Aorta (tissue), 5 donors: ENCODE results near the gene NPHP4. TPM values are rescaled to one million over a fixed set of nuclear protein-coding genes. Genes with fewer than 3 reads are reported as not detected.

Experiments
- ATAC-seq: fragments of 200-7000 bp; cut with Tn5 transposase; one replicate; pipeline ENCODE4 v1.9.1; 2022; ENCODE audit warnings: moderate library complexity; ENCODE audit not compliant: low FRiP score
- DNase-seq, 2 donors: peaks; one replicate each; pipeline ENCODE4 v3.0.0-alpha.2; 2020
- H3K27ac ChIP-seq, 2 donors: one replicate each; pipeline ENCODE4 v1.5.1; 2013; ENCODE audit warnings: low read length in 2 of 2, mild to moderate bottlenecking in 2 of 2, moderate library complexity in 2 of 2, control low read depth in 1 of 2, inconsistent platforms in 1 of 2, low read depth in 1 of 2
- H3K27me3 ChIP-seq, 2 donors: one replicate each; pipeline ENCODE4 v1.6.1; 2013; ENCODE audit warnings: control low read depth in 1 of 2, low read length in 1 of 2, mild to moderate bottlenecking in 1 of 2, moderate library complexity in 1 of 2; ENCODE audit not compliant: insufficient read depth in 2 of 2, control insufficient read depth in 1 of 2
- H3K36me3 ChIP-seq, 2 donors: one replicate each; pipeline ENCODE4 v1.6.1; 2013; ENCODE audit warnings: control low read depth in 1 of 2, low read length in 1 of 2, mild to moderate bottlenecking in 1 of 2; ENCODE audit not compliant: insufficient read depth in 2 of 2, control insufficient read depth in 1 of 2
- H3K4me1 ChIP-seq, 2 donors: one replicate each; pipeline ENCODE4 v1.6.1; 2013; ENCODE audit warnings: low read length in 2 of 2, control low read depth in 1 of 2, mild to moderate bottlenecking in 1 of 2, moderate library complexity in 1 of 2; ENCODE audit not compliant: insufficient read depth in 2 of 2, control insufficient read depth in 1 of 2
- H3K4me3 ChIP-seq, 2 donors: one replicate each; pipeline ENCODE4 v1.5.1; 2013; ENCODE audit warnings: low read length in 2 of 2, control low read depth in 1 of 2, mild to moderate bottlenecking in 1 of 2
- H3K9me3 ChIP-seq: one replicate; pipeline ENCODE4 v1.6.1; 2013; ENCODE audit warnings: mild to moderate bottlenecking, low read length; ENCODE audit not compliant: control insufficient read depth
- WGBS, 2 donors: extraction: QIAGEN DNeasy Blood & Tissue Kit; methylation state at CpG; one replicate each; pipeline ENCODE4 v1.1.7; 2013; 5-methylcytosine and 5-hydroxymethylcytosine counted together
- intact Hi-C, 2 donors: fragments of 100-400 bp; cut with DNase I; formaldehyde crosslinking; loops; one replicate each; pipeline versions ENCODE4 v1.14.2 to v1.15.0; 2022
- polyA plus RNA-seq, 2 donors: library from polyadenylated mRNA; stranded (reverse); fragments of 200-250 nt; gene quantifications; one replicate each; pipeline ENCODE4 v1.2.3, GENCODE V29; 2013
- total RNA-seq, 2 donors: library from RNA; stranded (reverse); fragmentation: NEBNext Ultra II Directional; extraction: Animal tissue kit (Norgen Biotek cat#: 25700); gene quantifications; one replicate each; pipeline ENCODE4 v1.2.1, GENCODE V29; 2021
- donor health status: healthy with polysubstance abuse.
- donor health status: Bipolar disorder and iron deficiency.
- donor health status: DM: no; HTN: no; CAD: no.
- donor health status: DM: no; HTN: no; CAD: no.
- donor health status: DM: yes; HTN: yes; CAD: no.

NPHP4 gene
- total and polyA plus RNA-seq, 4 donors = 2.4 to 15.1 (median 6.3) TPM

DNA sequence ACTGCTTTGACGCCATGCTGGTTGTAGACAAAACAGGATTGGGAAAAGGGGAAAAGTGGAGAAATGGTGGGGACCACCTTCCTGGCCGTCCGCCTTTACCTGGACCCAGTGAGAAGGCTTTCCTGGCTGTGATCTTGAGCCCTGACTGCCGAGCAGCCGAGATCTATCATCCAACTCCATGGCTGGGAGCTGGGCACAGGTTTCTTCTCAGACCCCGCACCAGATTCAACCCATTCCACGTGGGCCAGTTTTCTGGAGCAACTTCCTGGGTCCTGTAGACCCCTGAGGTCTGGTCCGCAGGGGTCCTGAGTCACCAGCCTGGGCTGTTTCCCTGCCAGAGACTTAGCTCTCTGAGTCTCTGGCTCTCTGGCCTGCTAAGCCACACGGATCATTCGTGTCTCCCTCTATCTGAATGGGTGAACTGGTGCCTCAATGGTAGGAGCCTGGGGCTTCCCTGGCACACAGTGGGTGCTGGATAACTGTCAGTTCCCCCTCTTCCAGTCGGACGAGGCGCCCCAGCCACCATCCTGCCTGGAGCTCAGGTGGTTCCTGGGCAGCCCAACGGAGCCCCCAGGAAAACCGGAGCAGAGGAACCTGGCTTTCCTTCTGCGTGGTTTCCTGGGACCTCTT lies 4.5 kb upstream of the NPHP4 start:
- WGBS, 2 donors = 86 to 88% methylated on average over 16 of the region's 16 CpGs
- no peaks in the 10 kb centered on the region for H3K9me3 ChIP-seq
- no peaks in the 10 kb centered on the region for H3K36me3 ChIP-seq
- no peak overlapping the region for H3K27ac ChIP-seq
- no peak for ATAC-seq
- H3K4me1 ChIP-seq = no peaks in the 10 kb centered on the region
- H3K4me3 ChIP-seq = no peak overlapping the region
- DNase-seq = peak; percentile 28 to 52
- intact Hi-C loops = loop anchor here in 1 of 2 donors (10.0 kb wide), 1 partner anchor 208 kb away; the partner anchor contains the start of gene RNF207
- no peaks in the 10 kb centered on the region for H3K27me3 ChIP-seq

DNA sequence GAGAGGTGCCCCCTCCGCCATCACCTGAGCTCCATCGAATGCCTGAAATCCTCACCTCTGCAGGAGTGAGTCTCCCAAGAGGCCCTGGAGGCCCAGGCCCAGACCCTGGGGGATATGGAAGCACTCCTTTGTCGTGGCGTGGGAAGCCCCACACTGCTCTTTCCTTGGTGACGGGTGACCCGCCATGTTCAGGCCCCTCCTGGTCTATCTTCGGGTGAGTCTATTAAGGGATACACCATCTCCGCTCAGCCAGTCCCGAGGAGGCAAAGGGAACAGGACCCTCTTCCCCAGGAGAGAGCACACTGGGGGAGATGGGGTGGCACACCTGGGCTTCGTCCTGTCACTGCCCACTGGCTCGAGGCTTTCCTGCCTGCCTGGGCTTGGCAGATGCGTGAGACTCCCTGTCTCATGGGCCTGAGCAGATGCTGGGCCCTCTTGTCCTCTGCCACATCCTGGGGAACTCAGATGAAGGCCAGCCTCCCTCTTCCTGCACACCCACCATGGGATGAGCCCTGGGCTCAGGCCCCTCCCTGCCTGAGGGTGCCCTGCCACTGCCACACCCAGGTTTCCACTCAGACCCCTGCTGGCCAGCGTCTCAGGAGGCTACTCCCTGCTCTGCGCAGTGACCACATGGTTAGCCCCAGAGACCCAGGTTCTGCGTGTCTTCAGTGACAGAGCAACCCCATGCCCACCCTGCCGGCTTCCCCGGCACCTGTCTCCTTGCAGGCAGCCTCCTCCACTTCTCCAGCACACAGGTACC lies 3.8 kb upstream of the NPHP4 start:
- DNase-seq (peak; percentile 47 to 70), ATAC-seq (no peak)
- H3K36me3 ChIP-seq = no peaks in the 10 kb centered on the region
- no peaks in the 10 kb centered on the region for H3K27me3 ChIP-seq
- no peak overlapping the region for H3K27ac ChIP-seq
- WGBS, 2 donors = 93 to 96% methylated on average over 17 of the region's 17 CpGs
- no peaks in the 10 kb centered on the region for H3K4me1 ChIP-seq
- H3K4me3 ChIP-seq = no peak overlapping the region
- H3K9me3 ChIP-seq = no peaks in the 10 kb centered on the region
- intact Hi-C loops = loop anchor here in 1 of 2 donors (10.0 kb wide), 1 partner anchor 209 kb away; the partner anchor contains the start of gene RNF207

DNA sequence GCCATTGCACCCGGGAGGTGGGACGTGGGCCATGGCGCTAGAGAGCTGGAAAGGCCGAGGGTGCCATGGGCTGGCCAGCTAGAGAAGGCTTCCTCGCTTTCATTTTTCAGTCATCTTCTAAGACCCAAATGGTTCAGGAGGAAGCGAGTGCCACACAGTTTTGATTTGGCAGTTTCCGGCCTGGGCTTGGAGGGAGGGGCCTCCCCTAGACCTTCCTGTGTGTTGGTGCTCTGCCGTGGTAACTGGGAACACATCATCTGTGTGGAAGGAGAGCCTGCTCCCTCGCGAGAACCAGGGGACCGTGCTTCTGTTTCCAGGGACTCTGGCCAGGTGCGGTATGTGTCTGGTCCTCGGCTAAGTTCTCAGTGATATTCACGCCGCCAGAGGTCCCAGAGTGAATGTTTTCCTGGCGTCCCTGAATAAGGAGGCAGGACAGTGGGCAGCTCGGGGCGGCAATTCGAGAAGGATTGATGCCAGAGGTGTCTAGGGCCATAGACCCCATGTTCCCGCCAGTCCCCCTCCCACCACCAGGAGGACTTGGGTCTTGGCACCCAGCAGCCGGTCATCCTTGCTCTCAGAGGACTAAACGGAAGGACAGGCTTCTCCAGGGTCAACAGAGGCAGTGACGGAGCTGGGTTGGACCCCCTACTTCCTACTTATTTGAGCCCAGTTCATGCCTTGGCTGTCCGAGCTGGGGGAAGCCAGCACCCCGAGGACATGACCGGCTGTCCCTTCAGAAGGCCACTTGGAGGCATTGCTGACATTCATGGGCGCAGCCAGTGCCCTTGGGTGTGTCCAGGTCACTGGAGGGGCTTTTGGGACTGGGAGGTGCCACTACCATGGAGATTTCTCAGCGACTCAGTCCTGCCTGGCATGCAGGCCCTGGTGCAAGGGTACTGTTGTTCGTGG lies 2.7 kb upstream of the NPHP4 start:
- H3K4me3 ChIP-seq = no peak overlapping the region
- H3K27ac ChIP-seq = no peak overlapping the region

DNA sequence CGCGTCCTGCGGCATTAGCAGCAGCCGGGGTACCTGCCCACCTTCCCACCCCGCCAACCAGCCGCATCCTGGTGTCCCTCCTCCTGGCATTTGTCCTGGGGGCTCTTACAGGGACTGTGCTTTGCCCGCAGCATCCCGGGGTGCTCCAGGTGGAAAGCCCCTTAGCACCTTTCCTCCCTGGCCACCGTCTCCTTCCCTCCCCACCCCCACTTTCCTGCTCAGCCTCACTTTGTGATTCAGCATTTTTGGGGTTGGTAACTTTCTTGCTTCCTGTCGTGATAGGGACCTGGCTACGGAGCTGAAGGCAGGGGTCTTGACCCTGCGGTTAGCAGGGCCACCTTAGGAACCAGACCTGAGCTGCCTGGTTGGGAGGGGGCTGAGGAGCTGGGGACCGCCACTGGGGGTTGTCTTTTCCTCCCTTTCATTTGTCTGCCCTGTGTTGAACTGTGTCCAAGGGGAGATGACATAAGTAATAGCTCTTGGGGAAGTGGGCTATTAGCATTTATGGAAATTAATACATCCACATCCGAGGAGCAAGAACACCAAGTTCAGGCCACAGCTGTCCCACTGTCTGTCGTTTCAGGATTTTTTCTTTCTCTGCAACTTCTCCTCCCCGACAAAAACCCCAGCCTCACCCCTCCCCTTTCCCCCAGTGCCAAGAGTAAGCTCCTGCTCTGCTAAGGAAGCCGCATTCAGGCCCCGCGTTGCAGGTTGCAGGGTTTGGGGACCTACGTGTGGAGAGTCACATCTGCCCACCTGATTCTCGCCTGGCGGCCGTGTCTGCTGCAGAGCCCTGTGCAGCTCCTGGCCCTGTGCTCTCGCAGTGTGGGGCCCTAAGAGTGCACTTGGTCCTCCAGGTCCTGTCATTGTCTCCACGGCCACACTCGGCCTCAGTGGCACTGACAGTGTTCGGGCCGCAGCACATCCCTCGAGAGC lies 1.6 kb upstream of the NPHP4 start:
- Histone ChIP-seq H3K36me3 (no peaks in the 10 kb centered on the region), H3K27ac (no peak overlapping the region), H3K27me3 (no peaks in the 10 kb centered on the region), H3K4me3 (no peak overlapping the region), H3K4me1 (no peaks in the 10 kb centered on the region), H3K9me3 (no peaks in the 10 kb centered on the region)
- DNase-seq (peak; percentile 47 to 72), ATAC-seq (no peak)
- WGBS, 2 donors = 49 to 50% methylated on average over 29 of the region's 29 CpGs
- intact Hi-C loops = loop anchor here in 1 of 2 donors (10.0 kb wide), 1 partner anchor 211 kb away; the partner anchor contains the start of gene RNF207

More for the DNA sequence above, 2.7 kb upstream of the NPHP4 start:
- Histone ChIP-seq H3K27me3 (no peaks in the 10 kb centered on the region), H3K4me1 (no peaks in the 10 kb centered on the region), H3K36me3 (no peaks in the 10 kb centered on the region), H3K9me3 (no peaks in the 10 kb centered on the region)
- ATAC-seq (no peak), DNase-seq (peak; percentile 56 to 65)
- WGBS, 2 donors = 86 to 88% methylated on average over 29 of the region's 29 CpGs
- intact Hi-C loops = loop anchor here in 1 of 2 donors (10.0 kb wide), 1 partner anchor 210 kb away; the partner anchor contains the start of gene RNF207

DNA sequence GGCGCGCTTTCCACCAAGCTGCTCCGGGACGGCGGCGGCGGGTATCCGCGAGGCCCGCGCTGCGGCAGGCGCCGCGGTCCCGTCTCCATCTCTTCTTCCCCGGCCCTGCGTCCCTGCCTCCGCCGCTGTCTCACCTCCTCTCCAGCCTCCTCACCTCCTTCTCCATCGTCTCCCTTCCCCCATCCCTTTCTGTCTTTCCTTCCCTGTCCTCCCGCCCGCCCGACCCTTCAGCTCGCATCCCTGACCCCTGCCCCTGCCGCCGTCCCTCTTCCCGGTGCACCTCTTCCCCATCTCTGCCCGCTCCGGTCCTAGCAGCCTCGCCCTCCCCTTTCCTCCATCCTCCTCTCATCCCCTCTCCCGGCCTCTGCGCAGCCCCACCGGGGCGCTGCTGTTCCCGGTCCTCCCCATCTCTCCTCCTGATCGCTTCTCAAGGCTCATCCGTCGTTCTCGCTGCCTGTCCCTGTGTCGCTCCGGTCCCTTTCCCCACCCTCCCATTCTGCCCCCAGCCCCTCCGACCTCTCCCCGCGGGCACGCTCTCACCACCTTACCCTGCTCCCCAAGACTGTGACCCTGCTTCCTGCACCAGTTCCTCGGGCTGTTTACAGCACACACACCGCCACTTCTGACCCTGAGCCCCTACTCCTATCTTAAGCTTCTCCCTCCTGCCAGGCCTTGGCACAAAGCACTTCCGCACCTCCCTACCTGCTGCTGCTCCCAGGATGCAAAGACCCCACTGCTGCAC lies 760 bp upstream of the NPHP4 start:
- H3K4me1 ChIP-seq = no peaks in the 10 kb centered on the region
- DNase-seq (peak; percentile 47 to 72), ATAC-seq (no peak)
- intact Hi-C loops = loop anchor here in 1 of 2 donors (10.0 kb wide), 1 partner anchor 212 kb away; the partner anchor contains the start of gene RNF207
- H3K4me3 ChIP-seq = peak overlapping the region; percentile 14 to 44
- 1 to 2% methylated on average over 28 to 49 of the region's 49 CpGs for WGBS, 2 donors
- no peak overlapping the region for H3K27ac ChIP-seq
- H3K27me3 ChIP-seq = no peaks in the 10 kb centered on the region
- H3K9me3 ChIP-seq = no peaks in the 10 kb centered on the region
- no peaks in the 10 kb centered on the region for H3K36me3 ChIP-seq

DNA sequence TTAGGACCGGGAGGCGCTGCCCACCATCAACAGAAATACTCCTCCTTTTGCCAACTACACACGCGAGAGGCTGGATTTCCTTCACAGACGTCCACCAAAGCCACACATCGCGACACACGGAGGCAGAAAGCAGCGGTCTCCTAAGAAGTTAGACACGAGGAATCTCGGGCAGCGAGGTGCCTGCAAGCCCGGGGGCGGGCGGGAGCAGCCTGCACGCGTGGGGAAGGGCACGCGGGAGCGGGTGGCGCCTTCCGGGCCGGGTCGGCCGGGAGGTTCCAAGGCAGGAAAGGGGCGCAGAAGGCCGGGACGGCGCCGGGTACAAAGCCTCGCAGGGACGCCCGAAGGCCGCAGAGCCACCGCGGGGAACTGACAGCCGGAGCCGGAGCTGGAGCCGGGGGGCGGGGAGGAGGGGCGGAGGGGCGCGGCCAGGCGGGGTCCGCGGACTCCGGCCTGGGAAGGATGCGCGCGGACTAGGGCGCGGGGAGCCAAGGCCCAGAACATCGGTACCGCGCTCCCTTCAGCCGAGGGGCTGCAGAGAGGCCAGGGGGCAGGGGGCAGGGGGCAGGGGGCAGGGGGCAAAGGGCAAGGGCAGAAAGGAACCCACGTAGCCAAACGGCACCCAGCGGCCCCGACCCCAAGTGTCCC lies 722 bp downstream of the NPHP4 start:
- DNase-seq (peak; percentile 71 to 81), ATAC-seq (peak; percentile 45)
- intact Hi-C loops = loop anchor here in 1 of 2 donors (10.0 kb wide), 1 partner anchor 213 kb away; the partner anchor contains the start of gene RNF207
- Histone ChIP-seq H3K4me3 (peak overlapping the region; percentile 72 to 80), H3K36me3 (no peaks in the 10 kb centered on the region), H3K9me3 (no peaks in the 10 kb centered on the region), H3K27me3 (no peaks in the 10 kb centered on the region), H3K27ac (no peak overlapping the region), H3K4me1 (no peaks in the 10 kb centered on the region)
- WGBS, 2 donors = 0 to 1% methylated on average over 37 to 60 of the region's 60 CpGs

DNA sequence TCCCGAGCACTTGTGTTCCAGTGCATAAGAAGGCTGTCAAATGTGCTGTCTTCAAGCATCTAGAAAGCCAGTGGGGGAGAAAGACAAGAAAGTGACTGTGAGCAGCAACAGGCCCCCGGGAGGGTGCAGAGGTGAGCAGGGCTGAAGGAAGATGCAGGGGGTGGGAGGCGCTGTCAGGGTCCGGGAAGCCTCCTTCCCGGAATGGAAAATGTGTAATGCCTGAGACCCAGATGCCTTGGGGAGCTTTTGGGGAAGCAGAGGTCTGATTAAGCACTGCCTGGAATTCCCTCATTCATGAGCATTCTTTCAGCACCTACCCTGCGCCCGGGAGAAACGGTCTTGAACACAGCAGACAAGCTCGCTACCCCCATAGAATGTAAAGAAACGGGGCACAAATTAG lies 1.3 kb downstream of the NPHP4 start:
- intact Hi-C loops = loop anchor here in 1 of 2 donors (10.0 kb wide), 1 partner anchor 214 kb away; the partner anchor contains the start of gene RNF207
- 38 to 44% methylated on average over 10 of the region's 10 CpGs for WGBS, 2 donors
- DNase-seq (peak; percentile 17 to 62), ATAC-seq (no peak)
- no peak overlapping the region for H3K4me3 ChIP-seq
- no peaks in the 10 kb centered on the region for H3K9me3 ChIP-seq
- no peaks in the 10 kb centered on the region for H3K36me3 ChIP-seq
- H3K27ac ChIP-seq = no peak overlapping the region
- H3K4me1 ChIP-seq = no peaks in the 10 kb centered on the region
- no peaks in the 10 kb centered on the region for H3K27me3 ChIP-seq
